ENCODE measurements around the gene CXCR6. TPM values are rescaled to one million over a fixed set of nuclear protein-coding genes. Genes with fewer than 3 reads are reported as not detected.

CXCR6 gene
- total RNA-seq, 1 donor from 2014 or later, result 0.33 TPM

GRCh38 chr3:45946307-45946706 lies 3.0 kb downstream of the CXCR6 start:
- no peak for TF ChIP-seq CTCF (IDR thresholded peaks at IDR 0.05; ENCODE audit: borderline replicate concordance)
- Histone ChIP-seq H3K27me3 (ENCODE audit: low read depth) (no peaks in the 10 kb centered on the region), H3K9me3 (replicated peaks) (no peaks in the 10 kb centered on the region), H3K4me3 (no peak overlapping the region), H3K36me3 (peaks cover 68% of the 10 kb centered on the region), H3K27ac (replicated peaks) (peak overlapping the region; percentile 59), H3K4me1 (peaks cover 47% of the 10 kb centered on the region)
- no peak for DNase-seq
- intact Hi-C loops (cut with micrococcal nuclease), result no loop called here

- H3K9me3 ChIP-seq (replicated peaks), result no peaks in the 10 kb centered on the region
- no peak for DNase-seq
- no peak for TF ChIP-seq CTCF (IDR thresholded peaks at IDR 0.05; ENCODE audit: borderline replicate concordance)
- H3K36me3 ChIP-seq, result peaks cover 74% of the 10 kb centered on the region
- peaks cover 49% of the 10 kb centered on the region for H3K4me1 ChIP-seq
- H3K4me3 ChIP-seq, result no peak overlapping the region
- intact Hi-C loops (cut with micrococcal nuclease), result no loop called here
- peak overlapping the region; percentile 59 for H3K27ac ChIP-seq (replicated peaks)
- H3K27me3 ChIP-seq (ENCODE audit: low read depth), result no peaks in the 10 kb centered on the region
Measured at GRCh38 chr3:45946875-45947274, 3.6 kb downstream of the CXCR6 start.

- no peak for DNase-seq
- Histone ChIP-seq H3K27ac (replicated peaks) (peak overlapping the region; percentile 59), H3K4me3 (no peak overlapping the region), H3K9me3 (replicated peaks) (no peaks in the 10 kb centered on the region), H3K4me1 (peaks cover 49% of the 10 kb centered on the region), H3K27me3 (ENCODE audit: low read depth) (no peaks in the 10 kb centered on the region), H3K36me3 (peaks cover 79% of the 10 kb centered on the region)
- intact Hi-C loops (cut with micrococcal nuclease), result no loop called here
- no peak for TF ChIP-seq CTCF (IDR thresholded peaks at IDR 0.05; ENCODE audit: borderline replicate concordance)
Measured at GRCh38 chr3:45947361-45947760, 4.1 kb downstream of the CXCR6 start.

- H3K36me3 ChIP-seq, result peaks cover 89% of the 10 kb centered on the region
- intact Hi-C loops (cut with micrococcal nuclease), result no loop called here
- DNase-seq, result no peak
- H3K9me3 ChIP-seq (replicated peaks), result no peaks in the 10 kb centered on the region
- H3K27me3 ChIP-seq (ENCODE audit: low read depth), result no peaks in the 10 kb centered on the region
- H3K4me3 ChIP-seq, result no peak overlapping the region
- H3K27ac ChIP-seq (replicated peaks), result peak overlapping the region; percentile 59
- TF ChIP-seq CTCF (IDR thresholded peaks at IDR 0.05; ENCODE audit: borderline replicate concordance), result no peak
- H3K4me1 ChIP-seq, result peaks cover 51% of the 10 kb centered on the region
Measured at GRCh38 chr3:45948311-45948781, 5.1 kb downstream of the CXCR6 start.

- H3K4me1 ChIP-seq, result peaks cover 51% of the 10 kb centered on the region
- no peaks in the 10 kb centered on the region for H3K9me3 ChIP-seq (replicated peaks)
- TF ChIP-seq CTCF (IDR thresholded peaks at IDR 0.05; ENCODE audit: borderline replicate concordance), result no peak
- DNase-seq, result no peak
- H3K4me3 ChIP-seq, result no peak overlapping the region
- intact Hi-C loops (cut with micrococcal nuclease), result no loop called here
- no peak overlapping the region for H3K27ac ChIP-seq (replicated peaks)
- H3K27me3 ChIP-seq (ENCODE audit: low read depth), result no peaks in the 10 kb centered on the region
- H3K36me3 ChIP-seq, result peaks cover 94% of the 10 kb centered on the region
Measured at GRCh38 chr3:45948881-45949280, 5.6 kb downstream of the CXCR6 start.

Measured in left ventricle myocardium inferior (tissue), 1 donor.